ENCODE results near the gene LMBRD2.

Gene LMBRD2

DNA sequence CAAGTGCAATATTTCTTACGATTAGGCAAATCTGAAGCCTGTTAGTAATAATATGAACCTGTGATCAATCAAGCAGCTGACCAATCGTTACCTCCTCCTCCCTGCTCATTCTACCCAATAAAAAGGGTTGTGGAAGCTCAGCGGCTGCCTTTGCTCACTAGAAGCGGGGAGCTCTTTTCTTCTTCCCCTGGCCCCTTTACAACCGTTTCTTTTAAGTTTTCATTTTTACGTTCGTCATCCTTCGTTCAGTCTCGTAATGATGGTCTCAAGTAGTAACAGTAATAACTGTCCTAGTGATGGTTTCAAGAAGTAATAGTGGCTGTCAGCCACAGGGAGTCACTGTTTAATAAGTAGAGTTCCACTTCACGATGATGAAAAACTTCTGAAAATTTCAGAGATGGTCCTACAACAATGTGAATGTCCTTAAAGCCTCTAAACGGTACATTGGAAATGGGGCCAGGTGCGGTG, 91.2 kb downstream of the LMBRD2 start:
- DNase-seq (ENCODE audit: low spot score in 2 of 2) (no peak), ATAC-seq (ENCODE audit: low read depth) (no peak)
- H3K27ac Mint-ChIP-seq = no peak overlapping the region
- peaks cover 3% of the 10 kb centered on the region for H3K4me1 Mint-ChIP-seq
- H3K36me3 Mint-ChIP-seq = no peaks in the 10 kb centered on the region
- no peak overlapping the region for H3K4me3 Mint-ChIP-seq
- H3K27me3 Mint-ChIP-seq = peaks cover 4% of the 10 kb centered on the region
- no peaks in the 10 kb centered on the region for H3K9me3 Mint-ChIP-seq

DNA sequence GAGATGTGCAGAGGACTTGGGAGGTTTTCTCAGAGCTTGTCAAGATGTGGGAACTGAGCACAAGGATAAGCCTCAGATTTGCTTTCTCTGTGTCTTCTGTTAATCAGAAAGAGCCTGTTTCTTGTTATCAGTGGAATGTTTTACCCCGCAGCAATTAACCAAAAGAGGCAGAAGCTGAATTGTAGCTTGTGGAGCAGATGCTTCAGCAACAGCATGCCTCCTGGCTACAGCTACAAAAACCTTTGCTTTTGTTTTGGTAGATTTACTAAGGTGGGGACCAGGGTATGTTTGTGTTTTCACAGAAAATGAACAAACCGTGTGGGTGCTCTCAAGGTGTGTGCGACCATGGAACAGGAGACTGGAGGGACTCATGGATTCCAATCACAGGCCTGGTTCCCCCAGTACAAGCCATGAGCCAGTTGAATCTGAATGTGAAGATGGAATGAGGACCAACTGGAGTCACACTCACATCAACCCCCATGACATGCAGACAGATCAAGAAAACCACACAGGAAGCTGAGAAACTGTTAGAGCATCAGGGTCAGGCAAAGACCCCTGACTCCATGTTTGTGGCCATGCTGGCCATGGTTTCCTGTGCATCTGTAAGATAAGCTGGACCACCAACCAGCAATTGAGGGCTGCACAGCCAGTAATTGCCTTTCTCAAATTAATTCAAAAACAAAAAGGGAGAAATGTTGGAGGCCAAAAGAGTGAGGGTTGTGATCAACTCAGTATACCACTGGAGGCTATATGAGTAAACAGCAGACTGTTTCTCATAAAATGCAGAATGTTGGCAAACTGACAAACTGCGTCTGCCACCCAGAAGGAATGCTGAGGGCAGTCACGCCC, 91.9 kb downstream of the LMBRD2 start:
- Mint-ChIP-seq H3K27me3 (peaks cover 4% of the 10 kb centered on the region), H3K4me1 (peaks cover 3% of the 10 kb centered on the region), H3K4me3 (no peak overlapping the region), H3K36me3 (no peaks in the 10 kb centered on the region), H3K27ac (no peak overlapping the region), H3K9me3 (no peaks in the 10 kb centered on the region)
- ATAC-seq (ENCODE audit: low read depth) (no peak), DNase-seq (ENCODE audit: low spot score in 2 of 2) (no peak)

DNA sequence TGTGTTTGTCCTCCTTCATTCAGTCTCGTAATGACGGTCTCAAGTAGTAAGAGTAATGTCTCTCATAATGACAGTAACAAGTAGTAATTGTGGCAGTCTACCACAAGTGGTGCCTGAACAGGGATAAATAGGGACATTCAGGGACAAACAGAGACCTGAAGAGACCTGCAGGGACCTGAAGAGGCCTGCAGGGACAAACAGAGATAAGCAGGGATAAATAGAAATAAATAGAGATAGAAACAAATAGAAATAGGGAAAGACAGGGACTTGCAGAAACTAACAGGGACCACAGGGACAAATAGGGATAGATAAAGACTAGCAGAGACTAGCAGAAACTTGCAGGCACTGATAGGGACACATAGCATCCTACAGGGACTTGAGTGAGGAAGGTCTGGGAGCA, 92.9 kb downstream of the LMBRD2 start:
- Mint-ChIP-seq H3K4me1 (peaks cover 3% of the 10 kb centered on the region), H3K9me3 (no peaks in the 10 kb centered on the region), H3K36me3 (no peaks in the 10 kb centered on the region), H3K4me3 (no peak overlapping the region), H3K27me3 (peaks cover 2% of the 10 kb centered on the region), H3K27ac (no peak overlapping the region)
- DNase-seq (ENCODE audit: low spot score in 2 of 2) = no peak
- no peak for ATAC-seq (ENCODE audit: low read depth)

DNA sequence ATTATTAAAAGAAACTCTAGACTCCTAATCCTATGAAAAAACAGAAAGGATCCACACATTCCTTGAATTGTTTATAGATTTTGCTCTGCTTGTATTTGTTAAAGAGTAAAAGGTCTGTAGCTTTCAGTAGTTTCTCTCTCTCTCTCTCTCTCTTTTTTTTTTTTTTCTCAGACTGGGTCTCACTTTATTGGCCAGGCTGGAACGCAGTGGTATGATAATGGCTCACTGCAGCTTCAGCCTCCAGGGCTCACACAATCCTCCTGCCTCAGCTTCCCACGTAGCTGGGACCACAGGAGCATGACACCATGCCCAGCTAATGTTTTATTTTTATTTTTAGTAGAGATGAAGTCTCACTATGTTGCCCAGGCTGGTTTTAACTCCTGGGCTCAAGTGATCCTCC, 94.3 kb downstream of the LMBRD2 start:
- H3K27ac Mint-ChIP-seq = no peak overlapping the region
- no peaks in the 10 kb centered on the region for H3K36me3 Mint-ChIP-seq
- no peak for DNase-seq (ENCODE audit: low spot score in 2 of 2)
- peaks cover 2% of the 10 kb centered on the region for H3K27me3 Mint-ChIP-seq
- H3K4me3 Mint-ChIP-seq = no peak overlapping the region
- peaks cover 3% of the 10 kb centered on the region for H3K4me1 Mint-ChIP-seq
- no peak for ATAC-seq (ENCODE audit: low read depth)
- no peaks in the 10 kb centered on the region for H3K9me3 Mint-ChIP-seq

DNA sequence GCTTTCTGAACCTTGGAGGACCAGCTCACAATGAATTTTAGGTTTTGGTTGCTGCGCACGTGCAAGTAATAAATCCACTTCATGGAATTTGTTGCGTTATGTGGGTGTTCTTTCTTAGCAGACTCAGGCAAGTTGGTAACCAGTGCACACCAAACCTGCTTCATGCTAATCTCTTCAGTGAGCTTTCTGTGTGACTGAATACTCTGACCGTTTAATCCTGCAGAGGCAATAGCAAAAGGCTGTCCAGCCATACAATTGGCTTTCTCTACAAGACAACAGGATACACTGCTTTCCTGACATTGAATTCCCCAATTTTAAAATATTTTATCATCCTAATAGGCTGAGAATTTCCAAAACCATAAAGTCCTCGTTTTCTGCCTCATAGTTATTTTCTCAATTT, 95.3 kb downstream of the LMBRD2 start:
- H3K27ac Mint-ChIP-seq = no peak overlapping the region
- no peak for DNase-seq (ENCODE audit: low spot score in 2 of 2)
- no peak for ATAC-seq (ENCODE audit: low read depth)
- peaks cover 3% of the 10 kb centered on the region for H3K4me1 Mint-ChIP-seq
- H3K36me3 Mint-ChIP-seq = no peaks in the 10 kb centered on the region
- H3K27me3 Mint-ChIP-seq = peaks cover 2% of the 10 kb centered on the region
- H3K4me3 Mint-ChIP-seq = no peak overlapping the region
- no peaks in the 10 kb centered on the region for H3K9me3 Mint-ChIP-seq

DNA sequence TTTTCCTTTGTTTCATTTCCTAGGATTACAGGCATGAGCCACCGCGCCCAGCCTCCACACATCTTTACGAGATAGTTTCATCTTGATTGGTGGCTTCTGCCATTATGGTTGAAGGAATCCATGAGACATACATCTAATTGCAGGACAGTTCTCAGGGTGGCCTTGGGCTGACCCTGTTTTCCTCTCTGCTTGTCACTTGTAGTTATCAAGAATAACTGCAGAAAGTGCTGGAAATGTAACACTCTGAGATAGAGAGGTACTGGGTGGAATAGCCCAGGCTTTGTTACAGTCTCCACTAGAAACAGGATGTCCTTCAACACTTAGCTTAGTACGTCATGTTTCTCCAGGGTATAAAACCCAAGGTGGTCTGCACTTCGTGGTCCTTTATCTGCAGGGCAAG, 95.7 kb downstream of the LMBRD2 start:
- H3K9me3 Mint-ChIP-seq = no peaks in the 10 kb centered on the region
- DNase-seq (ENCODE audit: low spot score in 2 of 2) (no peak), ATAC-seq (ENCODE audit: low read depth) (no peak)
- H3K4me1 Mint-ChIP-seq = peaks cover 3% of the 10 kb centered on the region
- no peak overlapping the region for H3K4me3 Mint-ChIP-seq
- H3K27me3 Mint-ChIP-seq = peaks cover 2% of the 10 kb centered on the region
- no peaks in the 10 kb centered on the region for H3K36me3 Mint-ChIP-seq
- no peak overlapping the region for H3K27ac Mint-ChIP-seq

DNA sequence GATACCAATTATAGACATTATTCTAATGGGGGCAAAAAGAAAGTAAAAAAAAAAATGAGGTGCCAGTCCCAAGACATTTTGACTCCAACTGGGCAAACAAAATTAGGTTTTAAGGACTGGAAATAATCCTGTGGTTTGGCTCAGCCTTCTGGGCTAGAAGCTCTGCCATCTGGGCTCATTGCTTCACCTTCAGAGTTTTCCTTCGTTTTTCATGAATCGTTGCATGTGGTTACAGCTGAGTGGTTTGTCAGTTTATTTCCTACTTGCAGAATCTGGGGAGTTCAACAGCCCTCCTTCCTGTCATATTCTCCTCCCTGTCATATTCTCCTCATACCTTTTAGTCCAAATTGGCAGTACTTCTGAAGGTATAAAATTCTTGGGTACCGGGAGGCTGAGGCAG, 97.0 kb downstream of the LMBRD2 start:
- no peak for DNase-seq (ENCODE audit: low spot score in 2 of 2)

DNA sequence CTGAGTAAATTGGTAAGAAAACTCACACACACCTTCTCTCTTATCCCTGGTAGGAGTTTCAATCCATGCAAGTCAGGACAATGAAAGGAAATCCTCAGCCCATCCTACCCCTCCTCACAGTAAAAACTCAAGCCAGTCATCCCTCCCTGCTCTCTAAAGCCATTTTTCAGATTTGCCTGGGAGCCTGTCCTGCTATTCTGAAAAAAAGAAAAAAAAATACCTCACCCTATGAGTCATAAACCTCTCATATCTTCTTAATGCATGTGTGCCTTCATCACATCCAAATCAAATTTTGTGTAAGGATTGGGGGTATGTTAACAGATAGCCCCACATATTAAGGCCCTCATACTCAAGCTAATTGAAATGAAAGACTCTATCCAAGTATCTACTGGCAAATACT, 99.1 kb downstream of the LMBRD2 start:
- H3K27me3 Mint-ChIP-seq = peaks cover 2% of the 10 kb centered on the region
- ATAC-seq (ENCODE audit: low read depth) = no peak
- H3K27ac Mint-ChIP-seq = no peak overlapping the region
- H3K36me3 Mint-ChIP-seq = no peaks in the 10 kb centered on the region
- H3K4me3 Mint-ChIP-seq = no peak overlapping the region
- H3K9me3 Mint-ChIP-seq = no peaks in the 10 kb centered on the region
- DNase-seq (ENCODE audit: low spot score in 2 of 2) = no peak
- no peaks in the 10 kb centered on the region for H3K4me1 Mint-ChIP-seq

More for the DNA sequence above, 97.0 kb downstream of the LMBRD2 start:
- Mint-ChIP-seq H3K4me1 (no peaks in the 10 kb centered on the region), H3K9me3 (no peaks in the 10 kb centered on the region), H3K27me3 (peaks cover 2% of the 10 kb centered on the region), H3K36me3 (no peaks in the 10 kb centered on the region), H3K4me3 (no peak overlapping the region), H3K27ac (no peak overlapping the region)
- no peak for ATAC-seq (ENCODE audit: low read depth)

DNA sequence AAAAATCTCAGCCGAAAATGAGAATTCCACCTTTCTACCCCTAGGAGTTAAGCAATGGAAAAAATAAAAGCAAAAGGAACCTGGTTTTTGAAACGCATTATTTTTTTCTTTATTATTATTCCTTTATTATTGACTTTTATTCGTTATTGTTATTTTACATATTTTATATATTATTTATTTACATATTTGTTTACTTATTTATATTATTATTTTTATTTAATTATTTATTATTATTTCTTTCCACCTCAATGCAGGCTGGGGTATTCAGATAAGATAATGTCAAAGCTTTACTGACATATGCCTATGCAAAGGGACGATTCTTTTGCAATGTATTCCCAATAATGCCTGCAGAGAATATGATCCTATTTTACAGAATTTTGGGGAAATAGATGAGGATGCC, 101.7 kb downstream of the LMBRD2 start:
- Mint-ChIP-seq H3K27me3 (no peaks in the 10 kb centered on the region), H3K27ac (no peak overlapping the region), H3K36me3 (no peaks in the 10 kb centered on the region), H3K4me3 (no peak overlapping the region), H3K9me3 (no peaks in the 10 kb centered on the region), H3K4me1 (no peaks in the 10 kb centered on the region)
- ATAC-seq (ENCODE audit: low read depth) (no peak), DNase-seq (ENCODE audit: low spot score in 2 of 2) (no peak)

All from memory B cell (primary cell).